GM21723 (cell line): ENCODE data around the gene GDPD4.

ENCODE experiments used
- ATAC-seq: cut with Tn5 transposase; IDR thresholded peaks from one replicate; pipeline ENCODE4 v1.9.1; 2021; ENCODE audit warnings: mild to moderate bottlenecking, moderate library complexity; ENCODE audit not compliant: unreplicated experiment

The GDPD4 gene

DNA sequence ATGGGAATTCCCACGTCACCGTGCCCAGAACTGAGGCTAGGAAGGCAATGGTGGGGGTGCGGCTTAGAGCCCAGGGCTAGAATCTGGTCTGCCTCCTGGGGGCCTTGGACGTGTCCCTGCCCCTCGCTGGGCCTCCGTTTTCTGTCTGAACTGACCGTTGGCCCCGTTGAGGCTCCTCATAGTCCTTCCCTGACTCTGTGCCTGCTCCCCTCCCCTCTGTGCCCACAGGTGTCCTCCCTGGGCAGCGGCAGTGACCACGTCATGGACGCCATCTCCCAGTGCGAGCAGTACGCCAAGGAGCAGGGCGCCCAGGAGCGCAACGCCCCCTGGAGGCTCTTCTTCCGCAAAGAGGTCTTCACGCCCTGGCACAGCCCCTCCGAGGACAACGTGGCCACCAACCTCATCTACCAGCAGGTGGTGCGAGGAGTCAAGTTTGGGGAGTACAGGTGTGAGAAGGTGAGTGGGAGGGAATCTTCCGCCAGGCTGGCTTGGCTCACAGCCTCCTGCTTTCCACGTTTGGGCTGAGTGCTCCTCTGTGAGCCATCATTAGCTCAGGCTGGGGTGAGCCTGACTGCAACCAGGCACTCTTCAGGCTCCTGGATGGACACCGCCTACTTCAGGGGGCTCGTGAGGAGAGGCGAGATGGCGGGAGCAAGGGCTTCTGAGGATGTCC, 109.5 kb downstream of the GDPD4 start:
- no peak for ATAC-seq

DNA sequence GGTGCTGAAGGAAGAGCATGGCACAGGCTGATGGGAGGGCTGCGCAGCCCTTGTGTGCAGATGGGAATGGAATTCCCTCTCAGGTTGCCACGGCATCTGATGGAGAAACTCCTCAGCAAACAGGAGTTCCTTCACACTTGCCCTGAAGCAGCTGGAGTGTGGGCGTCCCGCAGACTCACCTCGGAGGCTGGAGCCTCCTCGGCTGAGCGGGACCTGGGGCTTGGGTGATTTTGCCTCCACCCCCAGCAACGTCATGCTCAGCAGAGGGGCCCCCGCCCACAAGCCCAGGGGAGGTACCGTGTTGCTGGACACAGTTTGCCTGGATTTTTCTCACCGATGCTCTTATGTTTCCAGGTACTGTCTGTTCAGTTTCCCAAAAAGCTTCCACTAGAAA, 110.1 kb downstream of the GDPD4 start:
- no peak for ATAC-seq

DNA sequence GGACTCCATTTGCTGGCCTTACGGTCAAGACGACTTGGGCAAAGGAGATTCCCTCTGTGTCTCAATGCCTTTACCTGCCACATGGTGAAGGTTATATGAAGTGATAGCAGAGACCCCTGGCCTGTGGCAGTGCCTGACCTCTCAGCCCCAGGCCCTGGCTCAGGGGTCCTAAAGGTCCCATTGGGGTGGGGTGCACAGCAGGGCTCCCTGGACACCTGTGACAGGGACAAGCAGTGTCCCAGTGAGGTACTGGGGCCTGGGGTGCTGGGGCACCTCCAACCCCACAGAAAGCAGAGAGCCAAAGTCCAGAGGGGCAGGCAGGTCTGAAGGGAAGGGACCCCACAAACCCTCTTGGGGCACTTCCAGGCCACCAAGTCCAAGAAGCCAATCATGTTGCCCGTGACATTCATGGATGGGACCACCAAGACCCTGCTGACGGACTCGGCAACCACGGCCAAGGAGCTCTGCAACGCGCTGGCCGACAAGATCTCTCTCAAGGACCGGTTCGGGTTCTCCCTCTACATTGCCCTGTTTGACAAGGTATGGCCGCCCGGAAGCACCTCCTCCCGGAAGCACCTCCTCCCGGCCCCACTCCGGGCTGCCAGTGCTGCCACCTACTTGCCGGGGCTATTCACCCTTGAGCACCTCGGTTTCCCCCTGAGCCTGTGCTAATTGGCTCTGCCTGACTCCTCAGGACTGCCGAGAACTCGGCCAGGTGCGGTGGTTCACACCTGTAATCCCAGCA, 111.0 kb downstream of the GDPD4 start:
- no peak for ATAC-seq

DNA sequence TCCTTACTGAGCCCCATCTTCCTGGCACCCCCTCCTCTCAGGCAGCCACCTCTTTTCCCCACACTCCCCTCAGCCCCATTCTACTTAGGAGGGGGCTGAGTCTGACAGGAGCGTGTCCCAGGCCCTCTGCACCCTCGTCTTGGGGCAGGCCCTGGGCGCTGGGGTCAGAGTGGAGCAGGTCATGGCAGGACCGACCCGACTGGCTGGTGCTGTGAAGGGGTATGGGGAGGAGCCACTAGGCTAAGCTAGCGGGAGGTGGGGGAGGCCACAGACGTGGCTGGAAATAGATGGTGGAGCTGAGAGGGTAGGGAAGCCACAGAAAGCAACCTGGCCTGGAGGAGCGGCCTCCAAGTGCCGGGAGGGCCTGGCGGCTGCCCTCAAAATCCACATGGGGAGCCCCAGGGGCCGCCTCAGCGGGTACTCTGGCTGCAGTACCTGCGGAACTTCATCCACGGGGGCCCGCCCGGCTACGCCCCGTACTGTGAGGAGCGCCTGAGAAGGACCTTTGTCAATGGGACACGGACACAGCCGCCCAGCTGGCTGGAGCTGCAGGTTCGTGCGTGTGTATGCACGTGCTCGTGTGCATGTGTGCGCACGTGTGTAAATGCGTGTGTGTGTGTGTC, 111.8 kb downstream of the GDPD4 start:
- ATAC-seq: no peak

DNA sequence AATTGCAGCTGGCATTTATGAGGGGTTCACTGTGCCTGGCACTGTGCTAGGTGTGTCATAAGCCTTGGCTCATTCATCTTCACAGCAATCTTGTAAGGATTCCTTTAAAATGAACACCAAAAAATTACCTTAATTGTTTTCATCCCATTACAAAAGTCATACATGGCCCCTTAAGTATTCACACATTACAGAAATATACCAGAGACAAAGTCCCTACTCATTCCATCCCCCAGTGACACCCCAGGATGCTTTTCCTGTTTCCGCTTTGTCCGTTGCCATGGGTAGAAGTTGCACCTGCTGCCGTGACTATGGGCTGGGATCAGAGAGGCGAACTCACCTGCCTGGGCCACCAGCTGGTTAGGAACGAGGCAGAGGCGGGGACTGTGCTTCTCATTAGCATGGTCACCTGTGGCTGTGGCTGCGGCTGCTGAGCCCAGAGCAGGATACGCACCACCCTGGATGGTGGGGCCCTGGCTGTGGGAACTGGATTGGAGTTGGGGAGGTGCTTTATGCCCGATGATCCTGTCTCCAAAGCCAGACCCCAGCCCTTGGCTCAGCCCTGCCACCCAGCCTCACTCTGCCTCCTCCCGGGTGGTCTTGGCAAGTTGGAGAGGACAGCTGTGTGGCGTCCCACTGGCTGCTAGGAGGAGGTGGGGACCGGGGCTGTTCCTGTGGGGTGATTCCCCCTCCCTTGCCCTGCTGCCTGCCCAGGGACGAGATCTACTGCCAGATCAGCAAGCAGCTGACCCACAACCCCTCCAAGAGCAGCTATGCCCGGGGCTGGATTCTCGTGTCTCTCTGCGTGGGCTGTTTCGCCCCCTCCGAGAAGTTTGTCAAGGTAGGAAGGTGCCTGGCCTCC, 112.6 kb downstream of the GDPD4 start:
- no peak for ATAC-seq

DNA sequence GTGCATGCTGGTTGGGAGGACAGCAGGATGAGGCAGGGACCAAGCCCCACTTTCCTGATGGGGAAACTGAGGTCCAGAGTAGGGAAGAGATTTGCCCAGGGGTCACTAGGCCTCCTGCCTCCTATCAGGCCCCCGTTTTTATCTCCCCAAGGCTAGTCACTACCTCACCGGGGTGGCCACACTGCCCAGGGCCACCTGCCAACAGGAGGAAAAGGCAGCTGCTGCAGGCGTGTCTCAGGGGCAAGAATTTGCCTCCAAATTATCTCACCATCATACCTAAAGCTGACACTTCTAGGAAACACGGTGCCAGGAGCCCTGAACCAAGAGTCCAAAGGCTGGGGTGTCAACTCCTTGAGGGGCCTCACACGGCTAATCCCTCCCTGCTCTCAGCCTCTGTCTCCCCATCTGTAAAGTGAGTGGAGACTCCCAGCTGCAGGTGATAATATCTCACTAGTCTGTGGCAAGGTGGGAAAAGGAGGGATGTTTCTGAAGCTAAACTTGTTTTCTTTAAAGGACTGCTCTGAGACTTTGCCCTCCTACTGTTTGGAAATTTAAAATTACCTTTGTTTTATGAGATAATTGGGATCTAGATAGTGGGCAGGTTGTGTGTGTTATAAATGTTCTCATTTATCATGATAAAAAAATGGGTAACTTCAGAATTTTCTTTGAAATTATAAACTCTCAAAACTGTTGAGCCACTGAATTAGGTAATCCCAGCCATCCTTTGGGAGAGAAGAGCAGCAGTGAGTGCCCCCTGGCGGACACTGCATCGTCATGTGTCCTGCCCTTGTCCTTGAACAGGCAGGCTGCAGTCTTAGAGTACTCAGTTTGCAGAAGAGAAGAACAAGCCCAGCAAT, 113.5 kb downstream of the GDPD4 start:
- no peak for ATAC-seq

DNA sequence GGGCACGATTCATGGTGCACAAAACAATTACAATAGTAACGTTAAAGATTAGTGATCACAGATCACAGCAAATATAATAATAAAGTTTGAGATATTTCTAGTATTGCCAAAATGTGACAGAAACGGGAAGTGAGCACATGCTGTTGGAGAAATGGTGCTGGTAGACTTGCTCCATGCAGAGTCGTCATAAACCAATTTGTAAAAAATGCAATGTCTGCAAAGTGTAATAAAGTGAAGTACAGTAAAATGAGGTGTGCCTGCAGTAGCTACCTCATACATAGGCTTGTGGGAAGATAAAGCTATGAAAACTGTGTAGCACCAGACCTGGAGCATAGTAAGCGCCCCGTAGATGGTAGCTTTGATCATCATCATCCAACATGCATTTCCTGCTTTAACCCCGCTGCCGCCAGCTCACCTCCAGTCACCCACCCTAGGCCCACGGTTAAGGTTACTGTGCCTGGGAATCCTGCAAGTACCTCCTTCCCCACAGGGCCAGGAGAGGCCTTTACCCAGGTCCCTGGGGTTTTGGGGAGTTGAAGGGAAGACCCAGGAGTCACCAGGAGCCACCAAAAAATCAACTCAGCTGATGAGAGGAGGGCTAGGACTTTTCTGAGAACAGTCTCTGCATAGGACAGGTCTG, 114.3 kb downstream of the GDPD4 start:
- no peak for ATAC-seq

DNA sequence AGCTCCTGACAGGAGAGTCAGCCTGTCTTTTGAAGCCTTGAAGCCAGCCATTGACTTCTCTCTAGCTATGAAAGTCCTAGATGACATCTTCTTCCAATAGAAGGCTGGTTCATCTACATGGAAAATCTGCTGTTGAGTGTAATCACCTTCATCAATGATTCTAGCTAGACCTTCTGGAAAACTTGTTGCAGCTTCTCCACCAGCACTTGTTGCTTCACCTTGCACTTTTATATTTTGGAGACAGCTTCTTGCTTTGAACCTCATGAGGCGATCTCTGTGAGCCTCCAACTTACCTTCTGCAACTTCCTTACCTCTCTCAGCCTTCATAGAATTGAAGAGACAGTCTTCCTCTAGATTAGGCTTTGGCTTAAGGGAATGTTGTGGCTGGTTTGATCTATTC, 115.2 kb downstream of the GDPD4 start:
- no peak for ATAC-seq

DNA sequence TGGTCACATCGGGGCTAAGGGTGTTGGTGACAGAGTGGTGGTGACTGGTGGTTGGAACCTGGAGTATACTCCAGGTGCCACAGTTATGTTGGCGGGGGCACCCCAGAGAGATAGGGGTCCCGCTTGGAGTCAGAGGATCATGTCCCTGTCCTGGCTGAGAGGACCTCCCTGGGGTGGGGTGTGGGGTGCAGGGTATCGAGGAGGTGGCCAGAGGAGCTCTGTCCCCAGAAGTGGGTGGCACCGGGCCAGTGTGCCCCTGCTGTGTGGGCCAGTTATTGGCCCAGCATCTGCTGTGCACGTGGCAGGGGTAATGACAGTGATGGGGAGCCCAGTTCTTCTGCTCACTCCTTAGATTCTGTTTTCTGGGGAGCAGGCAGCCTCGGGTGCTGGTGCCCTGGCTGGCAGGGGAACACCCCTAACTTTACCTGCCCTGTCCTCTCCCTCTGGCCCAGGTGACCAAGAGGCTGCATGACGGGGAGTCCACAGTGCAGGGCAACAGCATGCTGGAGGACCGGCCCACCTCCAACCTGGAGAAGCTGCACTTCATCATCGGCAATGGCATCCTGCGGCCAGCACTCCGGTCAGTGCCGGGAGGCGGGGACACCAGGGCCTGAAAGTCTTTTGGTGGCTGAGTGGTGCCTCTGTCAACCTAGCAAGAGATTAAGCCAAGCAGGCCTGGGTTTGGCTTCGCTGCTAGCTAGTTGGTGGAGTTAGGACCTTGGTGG, 117.2 kb downstream of the GDPD4 start:
- no peak for ATAC-seq

DNA sequence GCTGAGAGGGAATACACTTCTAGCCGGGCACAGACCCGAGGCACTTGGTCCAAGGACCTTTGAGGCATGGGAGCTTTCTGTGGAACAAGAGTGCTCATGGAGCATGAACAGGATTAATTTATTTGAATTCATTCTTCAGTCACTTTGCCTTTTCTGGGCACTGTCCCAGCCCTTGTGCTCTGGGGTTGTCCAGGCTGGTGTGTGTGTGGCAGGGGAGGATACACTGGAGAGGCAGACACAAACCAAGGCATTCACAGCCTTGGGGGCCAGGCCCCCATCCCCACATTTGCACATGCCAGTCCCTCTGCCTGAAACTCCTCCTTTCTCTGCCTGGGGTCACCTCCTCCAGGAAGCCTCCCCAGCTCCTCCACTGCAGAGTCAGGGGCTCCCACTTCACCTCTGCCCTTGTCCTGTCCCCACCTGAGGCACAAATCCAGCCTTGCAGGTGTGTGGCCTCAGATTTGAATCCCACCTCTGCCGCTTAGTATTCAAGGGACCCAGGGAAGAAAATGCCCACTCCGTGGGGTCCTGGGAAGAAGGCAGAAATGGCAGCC, 118.0 kb downstream of the GDPD4 start:
- ATAC-seq: no peak

DNA sequence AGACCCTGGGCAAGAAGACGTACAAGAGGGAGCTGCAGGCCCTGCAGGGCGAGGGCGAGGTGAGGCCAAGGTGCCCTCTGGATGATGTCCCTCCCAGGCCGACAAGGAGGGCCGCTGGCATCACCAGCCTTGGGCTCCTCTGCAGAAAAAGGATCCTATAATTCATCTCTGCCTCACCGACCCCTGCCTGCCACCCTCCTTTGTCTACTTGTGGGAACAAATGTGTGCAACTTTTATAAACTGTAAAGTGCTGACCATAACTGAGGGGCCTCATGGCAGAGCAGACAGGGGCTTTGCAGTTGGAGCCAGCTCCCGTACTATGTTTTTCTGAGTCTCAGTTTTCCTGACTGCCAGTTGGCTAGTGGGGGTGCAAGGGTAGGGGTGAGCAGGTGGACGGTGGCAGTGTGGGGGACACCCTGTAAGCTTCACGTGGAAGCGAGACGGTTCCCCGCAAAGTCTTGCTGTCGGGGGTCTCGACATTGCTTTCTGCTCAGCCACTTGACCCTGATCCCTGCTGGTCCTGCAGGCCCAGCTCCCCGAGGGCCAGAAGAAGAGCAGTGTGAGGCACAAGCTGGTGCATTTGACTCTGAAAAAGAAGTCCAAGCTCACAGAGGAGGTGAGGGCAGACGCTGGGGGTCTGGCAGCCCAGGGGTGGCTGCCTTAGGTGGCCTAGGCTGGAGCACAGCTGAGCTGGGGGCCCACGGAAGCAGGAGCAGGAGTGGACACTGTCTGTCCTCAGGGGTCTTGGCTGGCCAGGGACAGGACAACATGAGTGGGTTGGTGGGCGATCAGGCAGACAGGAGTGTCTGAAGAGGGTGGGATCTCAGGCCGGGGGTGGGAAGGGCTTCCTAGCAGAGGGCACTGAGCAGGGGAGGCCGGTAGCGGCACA, 118.7 kb downstream of the GDPD4 start:
- no peak for ATAC-seq

DNA sequence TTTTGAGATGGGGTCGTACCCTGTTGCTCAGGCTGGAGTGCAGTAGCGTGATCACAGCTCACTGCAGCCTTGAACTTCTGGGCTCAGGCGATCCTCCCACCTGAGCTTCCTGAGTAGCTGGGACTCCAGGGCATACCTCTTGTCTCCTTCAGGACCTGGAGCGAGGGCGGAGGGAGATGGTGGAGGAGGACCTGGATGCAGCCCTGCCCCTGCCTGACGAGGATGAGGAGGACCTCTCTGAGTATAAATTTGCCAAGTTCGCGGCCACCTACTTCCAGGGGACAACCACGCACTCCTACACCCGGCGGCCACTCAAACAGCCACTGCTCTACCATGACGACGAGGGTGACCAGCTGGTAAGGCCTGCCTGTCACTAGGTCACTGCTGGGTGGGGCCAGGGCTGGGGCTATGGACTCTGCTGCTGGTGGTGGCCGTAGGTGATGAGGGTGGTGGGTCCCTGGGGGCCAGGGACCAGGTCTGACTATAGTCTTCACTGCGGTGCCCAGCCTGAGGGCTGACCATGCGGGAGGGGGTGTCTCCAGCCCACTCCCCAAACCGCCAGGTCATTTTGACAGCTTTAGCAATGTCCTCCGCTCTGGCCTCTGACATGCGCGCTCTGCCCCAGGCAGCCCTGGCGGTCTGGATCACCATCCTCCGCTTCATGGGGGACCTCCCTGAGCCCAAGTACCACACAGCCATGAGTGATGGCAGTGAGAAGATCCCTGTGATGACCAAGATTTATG, 119.5 kb downstream of the GDPD4 start:
- ATAC-seq: no peak

DNA sequence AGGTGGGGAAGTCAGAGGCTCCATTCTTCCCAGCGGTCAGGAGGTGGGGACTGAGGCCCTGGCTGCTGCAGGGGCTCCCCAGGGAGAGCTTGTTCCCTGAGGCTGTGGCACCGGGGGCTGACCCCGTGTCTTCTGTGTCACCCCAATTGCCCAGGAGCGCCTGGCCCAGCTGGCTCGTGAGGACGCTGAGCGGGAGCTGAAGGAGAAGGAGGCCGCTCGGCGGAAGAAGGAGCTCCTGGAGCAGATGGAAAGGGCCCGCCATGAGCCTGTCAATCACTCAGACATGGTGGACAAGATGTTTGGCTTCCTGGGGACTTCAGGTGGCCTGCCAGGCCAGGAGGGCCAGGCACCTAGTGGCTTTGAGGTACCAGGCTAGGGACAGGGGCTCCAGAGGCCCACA, 120.3 kb downstream of the GDPD4 start:
- no peak for ATAC-seq

DNA sequence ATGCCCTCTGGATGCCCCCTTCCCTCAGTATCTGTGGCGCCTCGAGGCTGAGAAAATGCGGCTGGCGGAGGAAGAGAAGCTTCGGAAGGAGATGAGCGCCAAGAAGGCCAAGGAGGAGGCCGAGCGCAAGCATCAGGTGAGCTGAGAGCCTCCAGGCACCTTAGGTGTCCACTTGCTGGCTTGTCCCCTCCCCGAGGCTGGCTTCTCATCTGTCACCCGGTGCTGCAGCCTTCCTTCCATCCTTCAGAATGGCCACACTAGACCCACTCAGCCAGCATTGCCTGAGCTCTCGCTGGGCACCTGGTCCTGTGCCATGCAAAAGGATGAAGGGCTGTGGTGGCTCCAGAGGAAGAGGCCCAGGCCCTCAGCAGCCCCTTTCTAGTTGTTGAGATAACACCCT, 121.1 kb downstream of the GDPD4 start:
- ATAC-seq: no peak

DNA sequence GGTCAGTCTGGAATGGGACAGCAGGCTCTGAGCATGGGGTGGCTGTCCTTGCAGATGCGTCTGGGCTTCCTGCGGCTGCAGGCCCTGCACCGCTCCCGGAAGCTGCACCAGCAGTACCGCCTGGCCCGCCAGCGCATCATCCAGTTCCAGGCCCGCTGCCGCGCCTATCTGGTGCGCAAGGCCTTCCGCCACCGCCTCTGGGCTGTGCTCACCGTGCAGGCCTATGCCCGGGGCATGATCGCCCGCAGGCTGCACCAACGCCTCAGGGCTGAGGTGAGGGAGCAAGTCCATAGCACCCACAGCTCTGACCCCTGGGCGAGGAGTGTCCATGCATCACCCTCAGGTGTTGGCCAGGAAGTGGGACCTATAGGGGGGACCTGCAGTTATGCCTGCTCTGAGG, 121.8 kb downstream of the GDPD4 start:
- no peak for ATAC-seq

DNA sequence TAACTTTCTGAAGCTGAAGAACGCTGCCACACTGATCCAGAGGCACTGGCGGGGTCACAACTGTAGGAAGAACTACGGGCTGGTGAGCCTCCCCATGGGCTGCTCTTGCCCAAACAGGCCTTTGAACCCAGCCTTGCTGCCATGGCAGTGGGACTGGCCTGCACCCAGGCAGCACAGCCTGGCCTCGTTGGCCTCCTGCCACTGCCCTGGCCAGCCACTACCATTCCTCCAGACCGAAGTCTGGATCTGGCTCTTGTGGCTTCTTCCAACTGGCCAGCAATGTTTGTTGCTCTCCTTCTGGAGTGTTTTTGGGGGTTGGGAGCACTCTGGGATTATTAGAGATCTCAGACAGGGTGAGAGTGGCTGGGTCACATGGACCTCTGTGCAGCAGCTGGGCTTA, 122.4 kb downstream of the GDPD4 start:
- ATAC-seq: no peak

DNA sequence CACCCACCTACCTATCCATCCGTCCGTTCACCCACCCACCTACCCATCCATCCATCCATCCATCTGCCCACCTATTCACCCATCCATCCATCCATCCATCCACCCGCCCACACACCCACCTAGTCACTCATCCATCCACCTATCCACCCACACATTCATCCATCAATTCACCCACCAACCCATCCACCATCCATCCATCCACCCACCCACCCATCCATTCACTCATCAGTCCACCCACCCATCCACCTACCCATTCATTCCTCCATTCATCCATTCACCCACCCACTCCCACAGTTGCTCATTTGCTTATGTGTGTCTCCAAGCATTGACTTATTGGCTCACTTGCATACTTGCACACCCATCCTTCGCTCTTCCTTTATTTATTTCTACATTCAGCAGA, 123.3 kb downstream of the GDPD4 start:
- no peak for ATAC-seq
